Activated CD4-positive, alpha-beta T cell treated with anti-CD3 and anti-CD28 coated beads, Interleukin-2, amount 50 U/mL, for 4 hours (primary cell): Measurements from ENCODE around the gene JAM3.
A peak's percentile ranks its signal among the peaks of the same experiment; 100 is the strongest.

Experiments used
- DNase-seq, 2 experiments: peaks; one replicate each; pipeline ENCODE4 v3.0.0-alpha.2; 2020

JAM3 gene

GRCh38 chr11:134068829-134069425, at the start of gene JAM3:
JAM3 (plus strand) TSS chr11:134069072; CDS start chr11:134069084, 12 bp downstream.
- DNase-seq = peak; percentile 94 to 95

GRCh38 chr11:134019500-134019899, 49.4 kb upstream of the JAM3 start:
- DNase-seq = no peak

- no peak for DNase-seq
Measured at GRCh38 chr11:134020598-134020997, 48.3 kb upstream of the JAM3 start.

- DNase-seq = no peak
Measured at GRCh38 chr11:134021326-134021725, 47.5 kb upstream of the JAM3 start.

- DNase-seq = no peak
Measured at GRCh38 chr11:134022748-134023147, 46.1 kb upstream of the JAM3 start.

- DNase-seq = no peak
Measured at GRCh38 chr11:134024420-134025081, 44.3 kb upstream of the JAM3 start.

- no peak for DNase-seq
Measured at GRCh38 chr11:134025082-134025429, 43.8 kb upstream of the JAM3 start.

GRCh38 chr11:134026655-134027343, 42.1 kb upstream of the JAM3 start:
- DNase-seq = no peak

GRCh38 chr11:134027671-134028070, 41.2 kb upstream of the JAM3 start:
- no peak for DNase-seq

GRCh38 chr11:134028368-134028920, 40.4 kb upstream of the JAM3 start:
- DNase-seq = no peak

GRCh38 chr11:134030853-134031252, 38.0 kb upstream of the JAM3 start:
- no peak for DNase-seq

- no peak for DNase-seq
Measured at GRCh38 chr11:134032043-134032442, 36.8 kb upstream of the JAM3 start.

GRCh38 chr11:134032501-134033091, 36.3 kb upstream of the JAM3 start:
- DNase-seq = no peak

- DNase-seq = no peak
Measured at GRCh38 chr11:134033276-134033675, 35.6 kb upstream of the JAM3 start.

GRCh38 chr11:134033696-134034491, 35.0 kb upstream of the JAM3 start:
- peak; percentile 48 to 58 for DNase-seq

GRCh38 chr11:134034496-134035381, 34.1 kb upstream of the JAM3 start:
- DNase-seq = no peak

- DNase-seq = no peak
Measured at GRCh38 chr11:134036492-134037045, 32.3 kb upstream of the JAM3 start.

GRCh38 chr11:134037046-134037908, 31.6 kb upstream of the JAM3 start:
- peak; percentile 43 to 46 for DNase-seq

- DNase-seq = no peak
Measured at GRCh38 chr11:134038897-134039470, 29.9 kb upstream of the JAM3 start.
